Measurements from ENCODE around the gene AKR1B15.

Gene AKR1B15

GRCh38 chr7:134612197-134612596 lies 63.3 kb downstream of the AKR1B15 start:
- in situ Hi-C loops (cut with MboI; ENCODE audit: low sequenced_read_pairs): loop anchor here (10.0 kb wide), 1 partner anchor 177 kb away; no protein-coding TSS in a partner anchor

DNA sequence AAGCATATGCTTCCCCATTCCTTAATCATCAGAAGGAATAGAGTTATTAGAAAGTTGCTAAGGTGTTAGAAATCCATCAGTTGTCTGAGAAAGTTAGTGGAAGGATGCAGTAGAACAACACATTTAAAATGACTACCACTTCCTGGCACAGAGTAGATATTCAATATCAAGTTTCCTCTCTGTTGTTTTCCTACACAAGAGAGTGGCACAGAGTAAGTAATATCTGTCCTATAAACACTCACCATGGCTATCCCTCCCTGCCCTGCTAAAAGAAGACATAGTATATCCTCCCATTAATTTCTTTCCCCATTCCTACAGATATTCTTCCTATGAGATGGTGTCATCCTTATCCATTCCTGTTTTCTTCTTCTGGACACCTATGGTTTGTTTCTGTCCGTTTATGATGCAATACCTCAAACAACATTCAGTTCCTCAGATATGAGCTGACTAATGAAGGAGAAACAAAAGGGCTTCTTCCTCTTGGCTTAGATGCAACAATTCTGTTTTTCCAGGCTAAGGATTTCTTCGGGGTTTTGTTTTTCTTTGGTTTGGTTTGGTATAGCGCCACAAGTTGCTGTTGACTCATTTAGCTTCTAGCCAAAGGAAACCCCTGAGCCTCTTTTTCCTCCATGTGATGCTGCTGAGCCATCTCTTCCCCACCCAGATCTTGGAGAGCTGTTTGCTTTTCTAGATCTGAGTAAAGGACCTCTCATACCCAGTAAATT lies 64.9 kb downstream of the AKR1B15 start:
- in situ Hi-C loops (cut with MboI; ENCODE audit: low sequenced_read_pairs): loop anchor here (10.0 kb wide), 1 partner anchor 179 kb away; no protein-coding TSS in a partner anchor

GRCh38 chr7:134616611-134617010 lies 67.7 kb downstream of the AKR1B15 start:
- in situ Hi-C loops (cut with MboI; ENCODE audit: low sequenced_read_pairs): loop anchor here (10.0 kb wide), 1 partner anchor 182 kb away; no protein-coding TSS in a partner anchor

DNA sequence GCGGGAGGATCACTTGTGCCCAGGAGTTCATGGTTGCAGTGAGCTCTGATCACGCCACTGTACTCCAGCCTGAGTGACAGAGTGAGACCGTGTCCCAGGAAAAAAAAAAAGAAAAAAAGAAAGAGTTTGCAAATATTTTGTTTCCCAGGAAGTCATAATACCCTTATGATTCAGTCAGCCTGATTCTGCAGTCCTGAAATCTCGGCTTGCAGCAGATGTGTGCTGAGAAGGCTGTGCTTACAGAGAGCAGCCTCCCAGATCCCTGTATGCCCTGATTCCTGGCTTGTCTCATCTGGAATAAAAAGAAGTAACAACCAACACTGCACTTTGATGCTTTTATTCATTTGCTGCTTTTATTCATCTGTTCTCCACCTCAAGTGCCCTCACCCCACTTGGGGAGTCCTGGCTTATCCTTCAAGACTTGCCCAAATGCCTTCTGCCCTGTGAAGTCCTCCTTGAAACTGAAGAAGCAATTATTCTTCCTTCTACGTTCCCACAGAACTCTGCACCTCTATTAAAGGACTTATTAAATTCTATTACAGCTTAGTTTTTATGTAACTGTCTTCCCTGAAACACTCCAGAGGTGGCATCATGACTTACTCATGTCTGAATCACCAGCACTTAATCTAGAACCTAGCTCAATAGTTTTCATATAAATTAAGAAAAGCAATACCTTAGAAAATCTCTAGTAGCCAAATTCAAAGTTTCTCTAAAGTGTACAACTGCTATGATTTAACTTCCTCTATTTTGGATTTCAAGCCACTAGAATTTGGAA lies 70.0 kb downstream of the AKR1B15 start:
- in situ Hi-C loops (cut with MboI; ENCODE audit: low sequenced_read_pairs): loop anchor here (10.0 kb wide), 1 partner anchor 184 kb away; no protein-coding TSS in a partner anchor

DNA sequence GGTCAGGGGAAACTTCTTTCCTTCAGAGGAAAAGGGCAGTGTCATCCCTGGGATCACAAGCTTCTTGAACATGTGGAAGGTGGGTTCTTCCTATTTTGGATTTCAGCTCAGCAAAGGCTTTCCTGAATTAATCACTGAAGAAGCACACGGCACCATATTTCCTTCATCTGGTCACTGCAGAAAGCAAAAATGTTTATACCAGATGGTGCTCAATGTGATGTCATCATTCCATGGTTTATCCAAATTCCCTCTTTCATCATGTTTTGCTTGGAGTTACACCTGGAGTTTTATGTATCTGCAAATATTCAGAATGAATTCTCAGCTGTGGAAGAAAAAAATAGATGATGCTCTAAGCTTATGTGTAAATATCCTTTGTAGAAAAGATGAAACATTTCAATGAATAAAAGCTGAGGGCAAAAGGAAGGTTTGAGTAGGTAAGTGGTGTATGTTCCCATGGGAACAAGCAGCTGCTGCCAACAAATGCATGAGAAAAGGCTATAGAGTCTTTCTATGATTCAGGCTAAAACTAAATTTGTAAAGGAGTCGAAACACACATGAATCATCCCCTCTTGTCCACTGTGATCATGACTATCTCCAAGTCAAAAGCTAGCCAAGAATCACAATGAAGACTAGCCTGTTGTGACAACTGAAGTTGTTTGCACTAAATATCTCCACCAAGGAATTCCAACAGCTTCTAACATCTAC lies 70.9 kb downstream of the AKR1B15 start:
- in situ Hi-C loops (cut with MboI; ENCODE audit: low sequenced_read_pairs): loop anchor here (10.0 kb wide), 1 partner anchor 185 kb away; no protein-coding TSS in a partner anchor

DNA sequence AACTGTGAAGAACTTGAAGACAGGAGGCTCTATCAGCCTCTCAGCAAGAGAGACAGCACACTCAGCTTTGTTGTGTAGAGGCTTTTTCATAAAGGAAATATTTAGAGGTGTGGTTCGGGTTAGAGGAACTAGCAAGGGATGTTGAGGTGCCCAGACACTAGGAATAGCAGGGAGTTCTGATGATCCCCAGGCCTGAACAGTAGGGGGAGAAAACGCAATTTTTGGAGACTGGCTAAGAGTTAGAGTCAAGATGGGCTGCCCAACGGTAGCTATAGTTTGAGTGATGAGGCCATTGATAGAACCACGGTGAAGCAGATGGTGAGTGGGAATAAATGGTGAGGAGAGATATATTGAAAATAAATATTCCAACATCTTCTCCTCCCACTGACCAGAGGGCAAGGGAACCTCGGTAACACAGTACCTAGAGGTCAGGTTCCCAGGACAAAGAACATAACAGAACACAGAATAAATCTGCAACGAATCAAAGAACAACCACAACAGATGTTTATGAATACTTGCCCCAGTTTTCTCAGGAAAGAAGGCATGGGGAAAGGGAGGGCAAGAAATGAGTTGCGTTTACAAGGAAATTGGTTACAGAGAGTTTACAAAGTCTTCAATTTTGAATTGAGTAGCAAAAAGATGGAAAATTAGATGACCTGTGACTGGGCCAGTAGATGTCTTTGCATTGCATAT lies 73.5 kb downstream of the AKR1B15 start:
- in situ Hi-C loops (cut with MboI; ENCODE audit: low sequenced_read_pairs): no loop called here

- in situ Hi-C loops (cut with MboI; ENCODE audit: low sequenced_read_pairs): no loop called here
Measured at GRCh38 chr7:134623193-134623592, 74.3 kb downstream of the AKR1B15 start.

DNA sequence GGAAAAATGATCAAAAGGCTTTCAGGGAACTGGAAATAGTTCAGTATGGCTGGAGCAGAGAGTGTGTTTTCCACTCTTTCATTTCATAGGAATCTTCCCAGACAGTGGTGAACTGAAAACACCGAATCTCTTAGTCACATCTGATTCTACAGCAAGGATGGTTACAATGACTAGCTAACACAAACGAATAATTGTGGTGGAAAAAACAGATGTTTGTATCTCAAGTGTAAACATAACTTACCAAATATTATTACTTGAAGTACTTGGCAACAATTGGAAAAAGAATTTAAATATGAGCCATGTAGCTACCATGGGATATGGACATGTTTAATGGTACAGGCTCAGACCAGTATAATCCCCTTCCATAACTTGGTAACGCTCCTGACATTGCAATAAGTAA lies 76.6 kb downstream of the AKR1B15 start:
- in situ Hi-C loops (cut with MboI; ENCODE audit: low sequenced_read_pairs): no loop called here

GRCh38 chr7:134627109-134627774 lies 78.3 kb downstream of the AKR1B15 start:
- in situ Hi-C loops (cut with MboI; ENCODE audit: low sequenced_read_pairs): no loop called here

- in situ Hi-C loops (cut with MboI; ENCODE audit: low sequenced_read_pairs): no loop called here
Measured at GRCh38 chr7:134627775-134628153, 78.9 kb downstream of the AKR1B15 start.

DNA sequence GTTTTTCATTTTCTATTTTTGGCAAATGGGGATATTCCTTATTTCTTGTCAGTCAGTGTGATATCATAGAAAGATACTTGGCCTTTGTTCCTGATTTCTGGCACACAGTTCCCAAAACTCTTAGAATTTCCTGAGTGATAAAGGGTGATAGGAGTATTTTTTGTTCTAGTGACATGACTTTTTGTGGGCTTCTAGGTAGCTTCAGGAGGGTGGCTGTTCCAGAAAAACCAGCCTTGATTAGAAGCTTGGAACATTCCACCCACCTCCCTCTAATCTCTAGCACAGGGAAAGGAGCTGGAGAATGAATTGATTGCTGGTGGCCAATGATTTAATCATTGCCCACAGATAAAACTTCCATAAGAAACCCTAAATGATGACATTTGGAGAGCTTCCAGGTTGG lies 80.5 kb downstream of the AKR1B15 start:
- in situ Hi-C loops (cut with MboI; ENCODE audit: low sequenced_read_pairs): no loop called here

Measured in HL-60/S4 (cell line).